Measurements from ENCODE around the gene DLK2. TPM values are rescaled to one million over a fixed set of nuclear protein-coding genes. Genes with fewer than 3 reads are reported as not detected.
"Not testable (repeated sequence)": the region's sequence is repeated elsewhere in the genome, so short reads cannot be mapped to it uniquely, and the experiment has no call there.

Gene DLK2
- total RNA-seq, 1 experiment from 2014 or later, result 1.6 TPM

DNA sequence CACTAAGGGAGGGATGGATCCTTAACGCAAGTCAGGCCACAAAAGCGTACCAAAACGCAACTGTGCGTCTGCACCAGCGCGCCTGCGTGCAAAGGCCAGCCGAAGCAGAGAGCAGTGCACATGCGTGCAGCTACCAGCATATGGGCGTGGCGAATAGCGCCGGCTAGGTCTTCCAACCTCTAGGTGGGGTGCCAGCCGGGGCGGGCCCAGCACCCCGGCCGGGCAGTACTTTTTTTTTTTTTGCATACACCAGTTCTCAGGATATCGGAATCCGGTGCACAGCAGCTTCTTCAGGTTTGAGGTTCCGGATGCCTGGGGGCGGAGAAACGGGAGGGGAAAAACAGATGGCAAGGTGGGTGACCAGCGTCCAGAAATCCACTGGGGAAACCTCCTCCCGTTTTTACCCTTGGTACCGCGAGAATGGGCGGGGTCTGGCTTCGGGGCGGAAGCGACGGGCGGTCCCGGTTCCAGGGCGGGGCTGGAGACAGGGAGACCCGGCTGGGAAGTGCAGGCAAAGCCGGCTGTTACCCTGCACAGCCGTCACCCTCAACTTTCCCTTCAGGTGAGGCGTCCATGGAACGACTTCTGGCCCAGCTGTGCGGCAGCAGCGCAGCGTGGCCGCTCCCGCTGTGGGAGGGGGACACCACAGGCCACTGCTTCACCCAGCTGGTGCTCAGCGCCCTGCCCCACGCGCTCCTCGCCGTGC lies 27.8 kb downstream of the DLK2 start, which contains the start of gene ABCC10 (continued):
- TF ChIP-seq CTCF (IDR thresholded peaks at IDR 0.05 in 2 of 3, conservative IDR thresholded peaks at IDR 0.05 in 1 of 3; ENCODE audit: borderline replicate concordance in 1 of 3, insufficient read depth in 1 of 3, low read depth in 2 of 3, low read length in 2 of 3) (peak in 2 of 3 experiments; percentile 28 to 51; a peak in 4 of 6 replicates), POLR2AphosphoS5 (IDR thresholded peaks at IDR 0.05; ENCODE audit: low read depth, low read length) (peak; percentile 89), EZH2phosphoT487 (IDR thresholded peaks at IDR 0.05; ENCODE audit: borderline replicate concordance) (no peak), SRF (IDR thresholded peaks at IDR 0.05; ENCODE audit: low read depth) (no peak)

GRCh38 chr6:43426928-43427405 lies 28.4 kb downstream of the DLK2 start:
- H2AFZ ChIP-seq (ENCODE audit: low read depth, low read length, poor library complexity, severe bottlenecking), result no peak overlapping the region
- TF ChIP-seq ZNF274 (IDR thresholded peaks at IDR 0.05; ENCODE audit: low read depth, low read length) (no peak), TCF7L2 (IDR thresholded peaks at IDR 0.05; ENCODE audit: borderline replicate concordance, extremely low read depth, insufficient read depth, insufficient read length) (peak; percentile 4)
- POLR2A ChIA-PET, result interaction anchor here (1.2 kb wide), 1 partner anchor 10 kb away, joined by 3 read pairs; no protein-coding TSS in a partner anchor
- H3K9me3 ChIP-seq (ENCODE audit: control insufficient read depth in 1 of 2, insufficient read depth in 1 of 2, low read depth in 1 of 2, low read length in 2 of 2), result no peaks in the 10 kb centered on the region
- H3K4me1 ChIP-seq (ENCODE audit: control insufficient read depth in 1 of 2, insufficient read depth in 2 of 2, low read length in 2 of 2), result peaks cover 7 to 12% of the 10 kb centered on the region in 2 experiments
- CTCF ChIA-PET, result interaction anchor here (0.7 to 1.0 kb wide), 2 partner anchors 24 to 30 kb away, joined by 4 to 5 read pairs; no protein-coding TSS in a partner anchor
- no peak for ATAC-seq
- no peak for DNase-seq (ENCODE audit: low read depth, low spot score)
- H3K79me2 ChIP-seq (ENCODE audit: insufficient read depth, low read length), result peaks cover 12% of the 10 kb centered on the region
- peak overlapping the region; percentile 63 for H3K4me2 ChIP-seq (ENCODE audit: low read length)
- peak overlapping the region; percentile 88 to 96 for H3K4me3 ChIP-seq (replicated peaks in 1 of 2; ENCODE audit: low read depth in 1 of 2, low read length in 2 of 2)
- H4K20me1 ChIP-seq (ENCODE audit: insufficient read depth), result no peaks in the 10 kb centered on the region
- H3K9me2 ChIP-seq (ENCODE audit: insufficient read depth), result no peaks in the 10 kb centered on the region
- H3K9ac ChIP-seq (ENCODE audit: low read length), result peak overlapping the region; percentile 84
- H3K36me3 ChIP-seq (ENCODE audit: control insufficient read depth in 1 of 2, insufficient read depth in 2 of 2, low read length in 2 of 2), result no peaks in the 10 kb centered on the region
- peak overlapping the region; percentile 91 for H3K27ac ChIP-seq (ENCODE audit: low read depth, low read length)
- BruUV-seq (replicated peaks), result no TSS peak
- no peaks in the 10 kb centered on the region for H3K27me3 ChIP-seq (ENCODE audit: insufficient read depth, low read length)
- intact Hi-C loops (cut with micrococcal nuclease), result no loop called here
- RAD21 ChIA-PET (ENCODE audit: low non-redundant PET in 1 of 2, low total read pairs in 2 of 2, uncharacterized antibody in 2 of 2, unreplicated experiment in 2 of 2), result no interaction called here

- H3K36me3 ChIP-seq (ENCODE audit: control insufficient read depth in 1 of 2, insufficient read depth in 2 of 2, low read length in 2 of 2); DNase-seq (ENCODE audit: low read depth, low spot score); H3K9me3 ChIP-seq (ENCODE audit: control insufficient read depth in 1 of 2, insufficient read depth in 1 of 2, low read depth in 1 of 2, low read length in 2 of 2); H2AFZ ChIP-seq (ENCODE audit: low read depth, low read length, poor library complexity, severe bottlenecking); H3K4me3 ChIP-seq (replicated peaks in 1 of 2; ENCODE audit: low read depth in 1 of 2, low read length in 2 of 2); ATAC-seq; H4K20me1 ChIP-seq (ENCODE audit: insufficient read depth); H3K9ac ChIP-seq (ENCODE audit: low read length); H3K27ac ChIP-seq (ENCODE audit: low read depth, low read length); BruUV-seq (replicated peaks); CTCF ChIA-PET; RAD21 ChIA-PET (ENCODE audit: low non-redundant PET in 1 of 2, low total read pairs in 2 of 2, uncharacterized antibody in 2 of 2, unreplicated experiment in 2 of 2); intact Hi-C loops (cut with micrococcal nuclease); H3K27me3 ChIP-seq (ENCODE audit: insufficient read depth, low read length); H3K9me2 ChIP-seq (ENCODE audit: insufficient read depth); POLR2A ChIA-PET; H3K4me2 ChIP-seq (ENCODE audit: low read length): not testable (repeated sequence)
- Histone ChIP-seq H3K79me2 (ENCODE audit: insufficient read depth, low read length) (peaks cover 12% of the 10 kb centered on the region), H3K4me1 (ENCODE audit: control insufficient read depth in 1 of 2, insufficient read depth in 2 of 2, low read length in 2 of 2) (peaks cover 7 to 12% of the 10 kb centered on the region in 2 experiments)
Observed at GRCh38 chr6:43425083-43425482, 30.3 kb downstream of the DLK2 start.

All from HCT116 (cell line).